Transverse colon (tissue), 3 donors: ENCODE data around the gene AR.

Experiments used
- CTCF ChIP-seq, 5 experiments: fragments of 200-600 bp in 3 of 5; fragments of 450-650 bp in 2 of 5; sonication (generic) in 3 of 5; IDR thresholded peaks; 1 replicate in 2 of 5; 2 replicates in 3 of 5; pipeline ENCODE4 v1.5.1; 2016 to 2017; ENCODE audit warnings: antibody characterized with exemption in 5 of 5, inconsistent platforms in 3 of 5, mild to moderate bottlenecking in 2 of 5, moderate library complexity in 1 of 5
- POLR2A ChIP-seq: fragments of 450-650 bp; IDR thresholded peaks from one replicate; pipeline ENCODE4 v1.6.1; 2016; ENCODE audit warnings: antibody characterized with exemption, mild to moderate bottlenecking, moderate library complexity

- no peak for TF ChIP-seq CTCF (IDR thresholded peaks at IDR 0.05)
- TF ChIP-seq POLR2A = no peak
These were observed 2.9 kb downstream of the AR start for GRCh38 chrX:67546496-67547423.
